Stomach (tissue), 4 donors: ENCODE data around the gene ZNF69.

Experiments used
- EP300 ChIP-seq: sonication (generic); formaldehyde crosslinking; IDR thresholded peaks from one replicate; pipeline ENCODE4 v1.6.1; 2017; ENCODE audit warnings: antibody characterized with exemption
- POLR2A ChIP-seq, 4 donors: fragments of 450-650 bp; IDR thresholded peaks; one replicate each; pipeline ENCODE4 v1.6.1; 2016; ENCODE audit warnings: antibody characterized with exemption in 4 of 4, control low read depth in 2 of 4, mild to moderate bottlenecking in 1 of 4, moderate library complexity in 1 of 4
- POLR2AphosphoS5 ChIP-seq, 3 donors: sonication (generic); formaldehyde crosslinking; IDR thresholded peaks; one replicate each; pipeline ENCODE4 v1.6.1; 2016; ENCODE audit warnings: antibody characterized with exemption in 3 of 3
- TF ChIP-seq, protein P1 (sequence below), 7 experiments: fragments of 450-650 bp in 4 of 7; fragments of 200-600 bp in 3 of 7; sonication (generic) in 3 of 7; IDR thresholded peaks; one replicate each; pipeline ENCODE4 v1.5.1; 2016 to 2019; ENCODE audit warnings: antibody characterized with exemption in 7 of 7, control low read depth in 2 of 7, mild to moderate bottlenecking in 1 of 7

GRCh38 chr19:11887234-11887610 is 360 bp upstream of the ZNF69 start:
- TF ChIP-seq, protein P1, sequence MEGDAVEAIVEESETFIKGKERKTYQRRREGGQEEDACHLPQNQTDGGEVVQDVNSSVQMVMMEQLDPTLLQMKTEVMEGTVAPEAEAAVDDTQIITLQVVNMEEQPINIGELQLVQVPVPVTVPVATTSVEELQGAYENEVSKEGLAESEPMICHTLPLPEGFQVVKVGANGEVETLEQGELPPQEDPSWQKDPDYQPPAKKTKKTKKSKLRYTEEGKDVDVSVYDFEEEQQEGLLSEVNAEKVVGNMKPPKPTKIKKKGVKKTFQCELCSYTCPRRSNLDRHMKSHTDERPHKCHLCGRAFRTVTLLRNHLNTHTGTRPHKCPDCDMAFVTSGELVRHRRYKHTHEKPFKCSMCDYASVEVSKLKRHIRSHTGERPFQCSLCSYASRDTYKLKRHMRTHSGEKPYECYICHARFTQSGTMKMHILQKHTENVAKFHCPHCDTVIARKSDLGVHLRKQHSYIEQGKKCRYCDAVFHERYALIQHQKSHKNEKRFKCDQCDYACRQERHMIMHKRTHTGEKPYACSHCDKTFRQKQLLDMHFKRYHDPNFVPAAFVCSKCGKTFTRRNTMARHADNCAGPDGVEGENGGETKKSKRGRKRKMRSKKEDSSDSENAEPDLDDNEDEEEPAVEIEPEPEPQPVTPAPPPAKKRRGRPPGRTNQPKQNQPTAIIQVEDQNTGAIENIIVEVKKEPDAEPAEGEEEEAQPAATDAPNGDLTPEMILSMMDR (IDR thresholded peaks at IDR 0.05) = no peak
- TF ChIP-seq POLR2A (IDR thresholded peaks at IDR 0.05) = no peak
- TF ChIP-seq POLR2AphosphoS5 (IDR thresholded peaks at IDR 0.05) = no peak
- no peak for TF ChIP-seq EP300
